Ovary (tissue), 9 donors: ENCODE results near the gene DNAAF8. TPM values are rescaled to one million over a fixed set of nuclear protein-coding genes. Genes with fewer than 3 reads are reported as not detected.

Experiments used
- DNase-seq, 5 donors: peaks; one replicate each; pipeline ENCODE4 v3.0.0-alpha.2; 2019 to 2020
- H3K27ac ChIP-seq, 2 donors: fragments of 200-600 bp; one replicate each; pipeline versions ENCODE4 v1.5.1 to v1.8.0; 2019 to 2022
- H3K27me3 ChIP-seq: fragments of 200-600 bp; one replicate; pipeline ENCODE4 v1.8.0; 2022
- H3K36me3 ChIP-seq: fragments of 200-600 bp; sonication (generic); one replicate; pipeline ENCODE4 v1.5.1; 2019
- H3K4me1 ChIP-seq: one replicate; pipeline ENCODE4 v1.8.1; 2013; ENCODE audit warnings: mild to moderate bottlenecking, moderate library complexity; ENCODE audit not compliant: insufficient read depth
- H3K4me3 ChIP-seq: fragments of 200-600 bp; sonication (generic); one replicate; pipeline ENCODE4 v1.5.1; 2017
- H3K9me3 ChIP-seq, 2 donors: fragments of 200-600 bp in 1 of 2; sonication (generic) in 1 of 2; one replicate each; pipeline versions ENCODE4 v1.5.1 to v1.8.1; 2013 to 2019; ENCODE audit warnings: mild to moderate bottlenecking in 1 of 2, moderate library complexity in 1 of 2
- CTCF ChIP-seq, 3 donors: fragments of 450-650 bp in 2 of 3; fragments of 200-600 bp in 1 of 3; IDR thresholded peaks; one replicate each; pipeline versions ENCODE4 v1.5.1 to v1.8.0; 2016 to 2022; ENCODE audit warnings: antibody characterized with exemption in 3 of 3, mild to moderate bottlenecking in 1 of 3
- EP300 ChIP-seq: sonication (generic); formaldehyde crosslinking; IDR thresholded peaks from one replicate; pipeline ENCODE4 v1.6.1; 2017; ENCODE audit warnings: antibody characterized with exemption
- POLR2A ChIP-seq: fragments of 450-650 bp; IDR thresholded peaks from one replicate; pipeline ENCODE4 v1.6.1; 2017; ENCODE audit warnings: antibody characterized with exemption, mild to moderate bottlenecking, moderate library complexity
- WGBS, 3 donors: extraction: QIAGEN DNeasy Blood & Tissue Kit in 1 of 3; methylation state at CpG; one replicate each; pipeline versions ENCODE4 v1.1.5 to v1.1.7; 2013 to 2017; 5-methylcytosine and 5-hydroxymethylcytosine counted together
- intact Hi-C, 4 donors: fragments of 100-400 bp; cut with DNase I; formaldehyde crosslinking; loops; one replicate each; pipeline versions ENCODE4 v1.11.0 to v1.15.1; 2022 to 2023
- polyA plus RNA-seq, 2 donors: library from polyadenylated mRNA; stranded (reverse); fragments of 200-250 nt in 1 of 2; fragments of 350-450 nt in 1 of 2; fragmentation: Illumina TruSeq in 1 of 2; extraction: RNeasy Lipid Tissue Mini Kit (QIAGEN cat#74804) in 1 of 2; gene quantifications; one replicate each; pipeline ENCODE4 v1.2.3, GENCODE V29; 2013 to 2014
- total RNA-seq, 7 donors: library from RNA; depleted of rRNA in 2 of 7; stranded (reverse); fragments of >200 nt in 2 of 7; fragmentation: NEBNext Ultra II Directional in 3 of 7; extraction: Animal tissue kit (Norgen Biotek cat#: 25700) in 3 of 7; gene quantifications; one replicate each; pipeline versions ENCODE4 v1.1.0 to v1.2.4, GENCODE V29; 2016 to 2023
- donor health status: DM: no; HTN: no; CAD: no; lungs with moderate emphysema.
- donor health status: DM: no; HTN: no; CAD: no.
- donor health status: Bipolar disorder and iron deficiency.
- donor health status: DM: yes; HTN: yes; CAD: no.
- donor health status: DM: no; HTN: no; CAD: no.
- donor health status: DM: yes; HTN: yes; CAD: no.

The DNAAF8 gene
- total and polyA plus RNA-seq, 9 donors, result 0.35 to 9.1 (median 1.2) TPM

DNA sequence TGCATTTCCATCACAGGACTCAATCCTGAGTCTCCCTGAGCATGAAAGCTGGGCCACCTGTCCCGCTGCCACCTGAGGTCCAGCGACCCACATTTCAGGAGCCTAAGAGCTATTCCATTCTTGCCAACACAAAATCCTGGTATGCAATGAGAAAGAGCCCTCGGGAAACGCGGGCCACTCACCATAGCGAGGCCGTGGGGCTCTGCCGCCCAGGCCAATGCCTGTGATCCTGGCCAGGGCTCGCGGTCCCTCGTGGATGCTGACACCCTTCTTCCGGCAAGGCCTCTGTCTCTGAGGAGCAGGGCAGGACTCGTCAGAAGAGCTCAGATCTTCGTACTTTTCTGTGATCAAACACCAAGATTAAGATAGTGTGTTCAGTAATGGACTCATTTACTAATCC, 29.4 kb upstream of the DNAAF8 start:
- H3K4me1 ChIP-seq, result no peaks in the 10 kb centered on the region
- H3K27ac ChIP-seq, result no peak overlapping the region
- no peaks in the 10 kb centered on the region for H3K9me3 ChIP-seq
- no peaks in the 10 kb centered on the region for H3K36me3 ChIP-seq
- 93 to 95% (median 94%) methylated on average over 14 of the region's 14 CpGs for WGBS, 3 donors
- H3K27me3 ChIP-seq, result no peaks in the 10 kb centered on the region
- H3K4me3 ChIP-seq, result no peak overlapping the region
- TF ChIP-seq POLR2A (no peak), EP300 (no peak), CTCF (IDR thresholded peaks at IDR 0.05) (no peak)
- intact Hi-C loops, result no loop called here
- no peak for DNase-seq

DNA sequence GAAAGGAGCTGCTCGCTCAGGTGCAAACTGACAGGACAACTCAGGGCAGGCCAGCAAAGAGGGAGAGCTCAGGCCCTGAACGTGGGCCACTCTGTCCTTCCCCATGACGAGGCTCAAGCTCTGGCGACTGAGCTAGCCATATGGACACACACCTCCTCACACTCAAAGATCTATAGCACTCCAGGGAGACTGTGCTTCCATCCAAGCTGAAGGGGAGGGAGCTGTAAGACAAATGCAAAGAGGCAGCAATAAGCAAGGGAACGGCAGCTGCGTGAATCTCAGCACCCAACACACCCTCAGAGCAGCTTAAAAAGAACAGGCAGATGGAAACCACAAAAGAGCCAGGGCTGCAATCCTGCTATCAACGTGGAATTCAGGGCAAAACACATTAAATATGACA, 27.5 kb upstream of the DNAAF8 start:
- intact Hi-C loops, result no loop called here
- H3K27me3 ChIP-seq, result no peaks in the 10 kb centered on the region
- WGBS, 3 donors, result 75 to 80% (median 80%) methylated on average over 7 of the region's 7 CpGs
- TF ChIP-seq POLR2A (no peak), CTCF (IDR thresholded peaks at IDR 0.05) (no peak), EP300 (no peak)
- H3K4me1 ChIP-seq, result no peaks in the 10 kb centered on the region
- no peak for DNase-seq
- no peak overlapping the region for H3K27ac ChIP-seq
- H3K36me3 ChIP-seq, result no peaks in the 10 kb centered on the region
- no peak overlapping the region for H3K4me3 ChIP-seq
- no peaks in the 10 kb centered on the region for H3K9me3 ChIP-seq

- no peak for TF ChIP-seq EP300
- no peak for TF ChIP-seq CTCF (IDR thresholded peaks at IDR 0.05)
- TF ChIP-seq POLR2A, result no peak
- no peaks in the 10 kb centered on the region for H3K36me3 ChIP-seq
- no peak for DNase-seq
- intact Hi-C loops, result no loop called here
- no peaks in the 10 kb centered on the region for H3K4me1 ChIP-seq
- no peaks in the 10 kb centered on the region for H3K9me3 ChIP-seq
- WGBS, 3 donors, result 95 to 96% (median 95%) methylated on average over 4 of the region's 4 CpGs
- H3K4me3 ChIP-seq, result no peak overlapping the region
- no peak overlapping the region for H3K27ac ChIP-seq
- H3K27me3 ChIP-seq, result no peaks in the 10 kb centered on the region
These were observed 24.9 kb upstream of the DNAAF8 start for GRCh38 chr16:4709481-4709880.

- TF ChIP-seq EP300 (no peak), POLR2A (no peak), CTCF (IDR thresholded peaks at IDR 0.05) (no peak)
- H3K36me3 ChIP-seq, result no peaks in the 10 kb centered on the region
- no peaks in the 10 kb centered on the region for H3K4me1 ChIP-seq
- no peaks in the 10 kb centered on the region for H3K27me3 ChIP-seq
- no peak for DNase-seq
- WGBS, 3 donors, result 67 to 73% (median 69%) methylated on average over 18 of the region's 18 CpGs
- intact Hi-C loops, result no loop called here
- no peak overlapping the region for H3K27ac ChIP-seq
- H3K4me3 ChIP-seq, result no peak overlapping the region
- no peaks in the 10 kb centered on the region for H3K9me3 ChIP-seq
These were observed 20.5 kb upstream of the DNAAF8 start for GRCh38 chr16:4713663-4714501.
